Neural cell (in vitro differentiated cells): ENCODE data around the gene SPTBN1. TPM values are rescaled to one million over a fixed set of nuclear protein-coding genes. Genes with fewer than 3 reads are reported as not detected.
"Not testable (repeated sequence)": the region's sequence is repeated elsewhere in the genome, so short reads cannot be mapped to it uniquely, and the experiment has no call there.

Experiments used
- H2AFZ ChIP-seq: fragments of 200-600, 300-800 bp; sonication (generic), shearing (Covaris generic); 2 replicates; pipeline ENCODE4 v1.6.0; 2014; ENCODE audit warnings: low read depth, mild to moderate bottlenecking, antibody characterized with exemption, low read length, moderate library complexity
- H3F3A ChIP-seq: fragments of 200-600 bp; shearing (Covaris generic); 2 replicates; pipeline ENCODE4 v1.6.1; 2016; ENCODE audit warnings: mild to moderate bottlenecking, moderate library complexity, mixed read lengths, antibody characterized with exemption, low read length; ENCODE audit not compliant: insufficient read depth, poor library complexity, severe bottlenecking
- H3K27ac ChIP-seq: fragments of 200-600, 300-800 bp; sonication (generic), shearing (Covaris generic); 2 replicates; pipeline ENCODE4 v1.5.1; 2014; ENCODE audit warnings: mild to moderate bottlenecking, low read length, moderate library complexity
- H3K27me3 ChIP-seq: fragments of 300-800, 200-600 bp; sonication (generic), shearing (Covaris generic); 2 replicates; pipeline ENCODE4 v1.6.0; 2014; ENCODE audit warnings: mild to moderate bottlenecking, low read depth, low read length, moderate library complexity; ENCODE audit not compliant: insufficient read depth
- H3K36me3 ChIP-seq: fragments of 300-800, 200-600 bp; sonication (generic), shearing (Covaris generic); 2 replicates; pipeline ENCODE4 v1.5.1; 2014; ENCODE audit warnings: mild to moderate bottlenecking, antibody characterized with exemption, low read length, moderate library complexity; ENCODE audit not compliant: insufficient read depth
- H3K4me2 ChIP-seq: fragments of 300-800, 200-600 bp; sonication (generic), shearing (Covaris generic); 2 replicates; pipeline ENCODE4 v1.6.0; 2014; ENCODE audit warnings: mild to moderate bottlenecking, low read length
- H3K4me3 ChIP-seq: fragments of 300-800, 200-600 bp; sonication (generic), shearing (Covaris generic); 2 replicates; pipeline ENCODE4 v1.5.1; 2014; ENCODE audit warnings: mild to moderate bottlenecking, low read length, moderate library complexity
- H3K79me2 ChIP-seq: fragments of 200-600 bp; shearing (Covaris generic); replicated peaks from 2 replicates; pipeline ENCODE4 v1.6.0; 2014; ENCODE audit warnings: mild to moderate bottlenecking, low read length, moderate library complexity; ENCODE audit not compliant: insufficient read depth
- H3K9ac ChIP-seq: fragments of 300-800, 200-600 bp; sonication (generic), shearing (Covaris generic); 2 replicates; pipeline ENCODE4 v1.6.1; 2016; ENCODE audit warnings: mild to moderate bottlenecking, low read length, mixed read lengths
- H3K9me2 ChIP-seq: fragments of 200-600 bp; shearing (Covaris generic); 2 replicates; pipeline ENCODE4 v1.6.1; 2016; ENCODE audit warnings: mild to moderate bottlenecking, low read length, mixed read lengths; ENCODE audit not compliant: insufficient read depth
- H3K9me3 ChIP-seq: fragments of 200-600, 300-800 bp; sonication (generic), shearing (Covaris generic); 2 replicates; pipeline ENCODE4 v1.6.1; 2016; ENCODE audit warnings: mild to moderate bottlenecking, mixed run types, low read length, moderate library complexity, mixed read lengths
- H4K20me1 ChIP-seq: fragments of 200-600 bp; shearing (Covaris generic); 2 replicates; pipeline ENCODE4 v1.6.1; 2016; ENCODE audit warnings: mild to moderate bottlenecking, mixed run types; ENCODE audit not compliant: insufficient read depth
- CTCF ChIP-seq: fragments of 450-650 bp; IDR thresholded peaks from 2 replicates; pipeline ENCODE4 v1.5.1; 2014; ENCODE audit warnings: antibody characterized with exemption, mild to moderate bottlenecking, moderate library complexity; ENCODE audit not compliant: poor library complexity, severe bottlenecking
- EP300 ChIP-seq: fragments of 450-650 bp; conservative IDR thresholded peaks from 2 replicates; pipeline ENCODE4 v1.6.1; 2014; ENCODE audit warnings: antibody characterized with exemption, mild to moderate bottlenecking, moderate library complexity; ENCODE audit not compliant: poor library complexity, severe bottlenecking
- EZH2 ChIP-seq: fragments of 200-600, 300-800 bp; shearing (Covaris generic), sonication (generic); IDR thresholded peaks from 2 replicates; pipeline ENCODE4 v1.6.1; 2014; ENCODE audit warnings: antibody characterized with exemption, low read length, borderline replicate concordance, mild to moderate bottlenecking; ENCODE audit not compliant: insufficient read depth, poor library complexity, severe bottlenecking
- MXI1 ChIP-seq: fragments of 450-650 bp; conservative IDR thresholded peaks from 2 replicates; pipeline ENCODE4 v1.6.1; 2014; ENCODE audit warnings: antibody characterized with exemption, mild to moderate bottlenecking; ENCODE audit not compliant: poor library complexity, severe bottlenecking
- POLR2AphosphoS5 ChIP-seq: IDR thresholded peaks from 2 replicates; pipeline ENCODE4 v1.6.1; 2012
- RAD21 ChIP-seq: fragments of 450-650 bp; conservative IDR thresholded peaks from 2 replicates; pipeline ENCODE4 v1.6.1; 2014; ENCODE audit warnings: antibody characterized with exemption, mild to moderate bottlenecking, moderate library complexity
- SMC3 ChIP-seq: fragments of 450-650 bp; conservative IDR thresholded peaks from 2 replicates; pipeline ENCODE4 v1.6.1; 2014; ENCODE audit warnings: antibody characterized with exemption, mild to moderate bottlenecking, moderate library complexity; ENCODE audit not compliant: poor library complexity
- TAF1 ChIP-seq: IDR thresholded peaks from 2 replicates; pipeline ENCODE4 v1.6.1; 2012; ENCODE audit warnings: low read depth
- polyA plus RNA-seq: library from polyadenylated mRNA; depleted of rRNA; stranded (reverse); fragments of >200 nt; gene quantifications from 2 replicates; pipeline ENCODE4 v1.2.3, GENCODE V29; 2014
- TF ChIP-seq, protein P1 (sequence below): IDR thresholded peaks from 2 replicates; pipeline ENCODE4 v1.6.1; 2012; ENCODE audit warnings: borderline replicate concordance

Gene SPTBN1
- polyA plus RNA-seq, 1 donor from 2014 or later: 92.1 TPM

DNA sequence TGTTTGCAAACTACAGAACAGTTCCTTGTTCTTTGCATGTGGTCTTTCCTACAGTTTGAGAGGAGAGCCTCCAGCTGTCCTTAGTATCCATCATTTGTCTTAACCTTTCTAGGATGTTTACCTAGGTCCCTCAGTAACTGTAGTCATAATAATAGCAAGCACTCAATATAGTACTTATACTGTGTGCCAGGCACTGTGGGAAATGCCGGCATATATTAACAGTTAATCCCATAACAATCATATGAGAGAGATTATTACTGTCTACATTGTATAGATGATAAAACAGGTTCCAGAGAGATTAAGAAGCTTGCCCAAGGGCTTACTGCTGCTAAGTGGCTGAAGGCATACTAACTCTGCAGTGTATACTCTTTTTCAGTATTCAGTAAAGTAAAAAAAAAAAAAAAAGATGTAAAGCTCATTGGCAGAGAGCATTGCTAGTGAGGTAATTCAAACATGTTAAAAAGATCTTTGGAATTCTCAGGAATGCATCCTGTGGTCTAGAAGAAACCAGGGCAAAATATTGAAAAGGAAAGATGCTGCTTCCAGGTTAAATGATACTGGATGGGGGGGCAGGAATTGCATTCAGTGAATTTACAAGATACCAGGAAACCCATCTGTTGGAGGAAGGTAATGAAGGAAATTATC lies 72.3 kb downstream of the SPTBN1 start:
- TF ChIP-seq EP300 (no peak), CTCF (no peak), RAD21 (no peak), POLR2AphosphoS5 (no peak), SMC3 (no peak), TAF1 (no peak), EZH2 (no peak), MXI1 (no peak)
- TF ChIP-seq, protein P1, sequence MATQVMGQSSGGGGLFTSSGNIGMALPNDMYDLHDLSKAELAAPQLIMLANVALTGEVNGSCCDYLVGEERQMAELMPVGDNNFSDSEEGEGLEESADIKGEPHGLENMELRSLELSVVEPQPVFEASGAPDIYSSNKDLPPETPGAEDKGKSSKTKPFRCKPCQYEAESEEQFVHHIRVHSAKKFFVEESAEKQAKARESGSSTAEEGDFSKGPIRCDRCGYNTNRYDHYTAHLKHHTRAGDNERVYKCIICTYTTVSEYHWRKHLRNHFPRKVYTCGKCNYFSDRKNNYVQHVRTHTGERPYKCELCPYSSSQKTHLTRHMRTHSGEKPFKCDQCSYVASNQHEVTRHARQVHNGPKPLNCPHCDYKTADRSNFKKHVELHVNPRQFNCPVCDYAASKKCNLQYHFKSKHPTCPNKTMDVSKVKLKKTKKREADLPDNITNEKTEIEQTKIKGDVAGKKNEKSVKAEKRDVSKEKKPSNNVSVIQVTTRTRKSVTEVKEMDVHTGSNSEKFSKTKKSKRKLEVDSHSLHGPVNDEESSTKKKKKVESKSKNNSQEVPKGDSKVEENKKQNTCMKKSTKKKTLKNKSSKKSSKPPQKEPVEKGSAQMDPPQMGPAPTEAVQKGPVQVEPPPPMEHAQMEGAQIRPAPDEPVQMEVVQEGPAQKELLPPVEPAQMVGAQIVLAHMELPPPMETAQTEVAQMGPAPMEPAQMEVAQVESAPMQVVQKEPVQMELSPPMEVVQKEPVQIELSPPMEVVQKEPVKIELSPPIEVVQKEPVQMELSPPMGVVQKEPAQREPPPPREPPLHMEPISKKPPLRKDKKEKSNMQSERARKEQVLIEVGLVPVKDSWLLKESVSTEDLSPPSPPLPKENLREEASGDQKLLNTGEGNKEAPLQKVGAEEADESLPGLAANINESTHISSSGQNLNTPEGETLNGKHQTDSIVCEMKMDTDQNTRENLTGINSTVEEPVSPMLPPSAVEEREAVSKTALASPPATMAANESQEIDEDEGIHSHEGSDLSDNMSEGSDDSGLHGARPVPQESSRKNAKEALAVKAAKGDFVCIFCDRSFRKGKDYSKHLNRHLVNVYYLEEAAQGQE: no peak
- H3K79me2 ChIP-seq: no peaks in the 10 kb centered on the region
- no peak overlapping the region for H2AFZ ChIP-seq

GRCh38 chr2:54529518-54529917 lies 73.4 kb downstream of the SPTBN1 start:
- not testable (repeated sequence) for H3K4me2 ChIP-seq, H3K9me3 ChIP-seq, H3K4me3 ChIP-seq, H3K79me2 ChIP-seq, H3K9me2 ChIP-seq, H4K20me1 ChIP-seq, H3K36me3 ChIP-seq, H3K9ac ChIP-seq, H2AFZ ChIP-seq, H3K27me3 ChIP-seq, H3F3A ChIP-seq, H3K27ac ChIP-seq

More for the DNA sequence above, 72.3 kb downstream of the SPTBN1 start:
- Histone ChIP-seq H3K4me3 (no peak overlapping the region), H3F3A (no peaks in the 10 kb centered on the region), H3K27me3 (no peaks in the 10 kb centered on the region), H4K20me1 (no peaks in the 10 kb centered on the region), H3K4me2 (no peak overlapping the region), H3K36me3 (peaks cover 7% of the 10 kb centered on the region), H3K9ac (no peak overlapping the region), H3K9me2 (no peaks in the 10 kb centered on the region), H3K9me3 (no peaks in the 10 kb centered on the region), H3K27ac (no peak overlapping the region)

DNA sequence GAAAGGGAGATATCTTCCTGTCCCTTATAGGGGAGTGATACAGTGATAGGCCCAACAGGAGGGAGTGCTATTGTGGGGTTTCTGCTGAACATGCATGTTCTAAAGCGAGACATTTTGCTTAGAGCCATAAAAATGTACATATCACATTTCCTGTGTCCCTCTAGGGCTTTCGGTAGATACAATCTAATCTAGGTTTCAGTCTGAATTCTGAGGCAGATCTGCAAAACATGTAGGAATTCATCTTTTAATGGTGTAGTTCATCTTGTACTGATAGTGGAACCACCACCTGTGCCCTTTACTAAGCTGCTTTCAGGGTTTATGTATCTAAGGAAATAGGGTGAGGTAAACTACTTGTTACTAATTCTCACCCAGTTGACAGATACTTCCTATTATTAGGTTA lies 73.8 kb downstream of the SPTBN1 start:
- H3K27me3 ChIP-seq: no peaks in the 10 kb centered on the region
- H4K20me1 ChIP-seq: no peaks in the 10 kb centered on the region
- no peak overlapping the region for H3K4me3 ChIP-seq
- H3K27ac ChIP-seq: no peak overlapping the region
- no peak overlapping the region for H2AFZ ChIP-seq
- H3K9me3 ChIP-seq: no peaks in the 10 kb centered on the region
- H3F3A ChIP-seq: no peaks in the 10 kb centered on the region
- no peak overlapping the region for H3K4me2 ChIP-seq
- no peaks in the 10 kb centered on the region for H3K9me2 ChIP-seq
- H3K9ac ChIP-seq: no peak overlapping the region
- peaks cover 7% of the 10 kb centered on the region for H3K36me3 ChIP-seq
- TF ChIP-seq EP300 (no peak), TAF1 (no peak), MXI1 (no peak)
- TF ChIP-seq, protein P1: no peak
- no peaks in the 10 kb centered on the region for H3K79me2 ChIP-seq
